Endometrial microvascular endothelial cells (primary cell): ENCODE data around the gene TMEM63A. TPM values are rescaled to one million over a fixed set of nuclear protein-coding genes. Genes with fewer than 3 reads are reported as not detected.
"Not testable (repeated sequence)": the region's sequence is repeated elsewhere in the genome, so short reads cannot be mapped to it uniquely, and the experiment has no call there.

Source experiments
- in situ Hi-C: cut with HindIII; loops from 2 replicates; pipeline ENCODE4 v1.10.0; 2017; ENCODE audit warnings: low sequenced_read_pairs, low pct_unique_long_range_greater_than_20kb; ENCODE audit errors: inconsistent ontology term
- total RNA-seq: library from RNA; depleted of rRNA; stranded (reverse); fragments of >200 nt; gene quantifications from one replicate; pipeline ENCODE4 v1.2.3, GENCODE V29; 2015; ENCODE audit errors: inconsistent ontology term

TMEM63A gene
- total RNA-seq, 1 donor from 2014 or later, result 16.0 TPM

- in situ Hi-C loops, result no loop called here
Measured at GRCh38 chr1:225852413-225853124, 29.6 kb downstream of the TMEM63A start.

- in situ Hi-C loops, result no loop called here
Measured at GRCh38 chr1:225851805-225852204, 30.4 kb downstream of the TMEM63A start.

GRCh38 chr1:225850370-225850769, 31.8 kb downstream of the TMEM63A start:
- in situ Hi-C loops, result no loop called here

GRCh38 chr1:225849925-225850324, 32.3 kb downstream of the TMEM63A start:
- in situ Hi-C loops, result no loop called here

- in situ Hi-C loops, result no loop called here
Measured at GRCh38 chr1:225848030-225848955, 33.9 kb downstream of the TMEM63A start.

- in situ Hi-C loops, result no loop called here
Measured at GRCh38 chr1:225847610-225848009, 34.6 kb downstream of the TMEM63A start.

GRCh38 chr1:225846331-225847310, 35.6 kb downstream of the TMEM63A start:
- in situ Hi-C loops, result no loop called here

- in situ Hi-C loops, result no loop called here
Measured at GRCh38 chr1:225845571-225846259, 36.5 kb downstream of the TMEM63A start.

- in situ Hi-C loops, result no loop called here
Measured at GRCh38 chr1:225845097-225845496, 37.1 kb downstream of the TMEM63A start.

- in situ Hi-C loops, result no loop called here
Measured at GRCh38 chr1:225844236-225845061, 37.7 kb downstream of the TMEM63A start.

- in situ Hi-C loops, result no loop called here
Measured at GRCh38 chr1:225843426-225843795, 38.8 kb downstream of the TMEM63A start.

- in situ Hi-C loops, result no loop called here
Measured at GRCh38 chr1:225842788-225843425, 39.3 kb downstream of the TMEM63A start.

- in situ Hi-C loops, result no loop called here
Measured at GRCh38 chr1:225842074-225842473, 40.1 kb downstream of the TMEM63A start.

GRCh38 chr1:225840713-225841112, 41.5 kb downstream of the TMEM63A start:
- in situ Hi-C loops, result no loop called here

GRCh38 chr1:225840223-225840610, 42.0 kb downstream of the TMEM63A start:
- in situ Hi-C loops, result no loop called here

- in situ Hi-C loops, result no loop called here
Measured at GRCh38 chr1:225838793-225839192, 43.4 kb downstream of the TMEM63A start.

- in situ Hi-C loops, result not testable (repeated sequence)
Measured at GRCh38 chr1:225836296-225836695, 45.9 kb downstream of the TMEM63A start.
